Fibroblast of lung (primary cell): ENCODE results near the gene SULT1C3. TPM values are rescaled to one million over a fixed set of nuclear protein-coding genes. Genes with fewer than 3 reads are reported as not detected.

ENCODE experiments used
- DNase-seq, 2 donors: peaks; one replicate each; pipeline versions ENCODE4 v3.0.0 to v3.0.0-alpha.2; 2010; ENCODE audit warnings: low read depth in 2 of 2
- H2AFZ ChIP-seq: 2 replicates; pipeline ENCODE4 v1.5.1; 2012; ENCODE audit warnings: low read length, control low read depth, inconsistent platforms
- H3K27ac ChIP-seq: 2 replicates; pipeline ENCODE4 v1.5.1; 2011; ENCODE audit warnings: low read length, control low read depth; ENCODE audit not compliant: insufficient read depth
- H3K27me3 ChIP-seq: 2 replicates; pipeline ENCODE4 v1.5.1; 2011; ENCODE audit warnings: mild to moderate bottlenecking, low read length; ENCODE audit not compliant: control insufficient read depth, insufficient read depth
- H3K36me3 ChIP-seq: 2 replicates; pipeline ENCODE4 v1.5.1; 2011; ENCODE audit warnings: low read length; ENCODE audit not compliant: control insufficient read depth, insufficient read depth
- H3K4me1 ChIP-seq: 2 replicates; pipeline ENCODE4 v1.5.1; 2011; ENCODE audit warnings: low read length; ENCODE audit not compliant: control insufficient read depth, insufficient read depth; ENCODE audit errors: extremely low read depth
- H3K4me2 ChIP-seq: 2 replicates; pipeline ENCODE4 v1.5.1; 2011; ENCODE audit warnings: low read length, control low read depth; ENCODE audit not compliant: insufficient read depth; ENCODE audit errors: extremely low read depth
- H3K4me3 ChIP-seq, 4 experiments: fragments of 200-600 bp in 1 of 4; sonication (generic) in 1 of 4; replicated peaks in 1 of 4; 2 replicates each; pipeline ENCODE4 v1.5.1; 2011 to 2016; ENCODE audit warnings: low read length in 4 of 4, low read depth in 3 of 4, mild to moderate bottlenecking in 3 of 4, control low read depth in 2 of 4, inconsistent platforms in 1 of 4, mixed read lengths in 1 of 4; ENCODE audit not compliant: insufficient read depth in 1 of 4; ENCODE audit errors: control extremely low read depth in 1 of 4
- H3K79me2 ChIP-seq: 2 replicates; pipeline ENCODE4 v1.5.1; 2012; ENCODE audit warnings: mild to moderate bottlenecking, low read length, inconsistent platforms; ENCODE audit not compliant: control insufficient read depth, insufficient read depth
- H3K9ac ChIP-seq: 2 replicates; pipeline ENCODE4 v1.5.1; 2011; ENCODE audit warnings: mild to moderate bottlenecking, low read length, control low read depth; ENCODE audit not compliant: insufficient read depth
- H3K9me3 ChIP-seq: 2 replicates; pipeline ENCODE4 v1.5.1; 2012; ENCODE audit warnings: low read depth, low read length; ENCODE audit not compliant: control insufficient read depth, insufficient read depth
- H4K20me1 ChIP-seq: 2 replicates; pipeline ENCODE4 v1.5.1; 2011; ENCODE audit warnings: low read length; ENCODE audit not compliant: control insufficient read depth, insufficient read depth; ENCODE audit errors: extremely low read depth
- CTCF ChIP-seq, 2 donors: IDR thresholded peaks in 1 of 2; conservative IDR thresholded peaks in 1 of 2; 1 replicate in 1 of 2; 2 replicates in 1 of 2; pipeline ENCODE4 v1.5.1; 2011 to 2012; ENCODE audit warnings: low read length in 2 of 2, control low read depth in 1 of 2, inconsistent platforms in 1 of 2, low read depth in 1 of 2, mild to moderate bottlenecking in 1 of 2
- EZH2 ChIP-seq: IDR thresholded peaks from 2 replicates; pipeline ENCODE4 v1.5.1; 2012; ENCODE audit warnings: low read length, control low read depth, mild to moderate bottlenecking; ENCODE audit errors: missing control alignments
- polyA plus RNA-seq, 2 donors: library from polyadenylated mRNA; depleted of rRNA in 1 of 2; stranded (reverse) in 1 of 2; unstranded in 1 of 2; fragments of >200 nt; gene quantifications; 2 replicates each; pipeline ENCODE4 v1.2.1, GENCODE V29; 2011 to 2012; ENCODE audit warnings: missing spikeins in 1 of 2
- total RNA-seq: library from RNA; depleted of rRNA; stranded (reverse); fragments of >200 nt; gene quantifications from 2 replicates; pipeline ENCODE4 v1.2.1, GENCODE V29; 2014

SULT1C3 gene
- total and polyA plus RNA-seq, 2 donors (not counting 1 experiment from before 2014, with no cell fraction given) = not detected

DNA sequence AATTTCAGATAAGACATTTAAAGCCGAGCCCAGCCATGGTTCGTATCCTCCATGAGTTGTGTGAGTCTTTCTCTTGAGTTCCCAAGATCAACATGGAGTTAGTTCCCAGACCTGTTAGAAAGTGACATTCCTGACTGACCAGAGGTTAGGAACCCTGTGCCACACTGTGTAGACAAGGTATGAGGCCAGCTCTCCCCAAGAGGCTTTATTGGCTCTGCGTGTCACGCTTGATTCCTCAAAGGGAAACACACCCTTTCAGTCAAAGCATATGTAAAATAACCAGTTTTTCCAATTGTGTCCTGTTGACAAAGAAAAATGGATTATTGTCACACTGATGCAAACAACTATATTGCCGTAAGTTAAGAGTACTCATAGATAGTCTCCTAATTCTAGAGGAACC, 1.2 kb downstream of the SULT1C3 start:
- no peak for DNase-seq
- no peaks in the 10 kb centered on the region for H3K79me2 ChIP-seq
- H4K20me1 ChIP-seq = no peaks in the 10 kb centered on the region
- H3K9me3 ChIP-seq = no peaks in the 10 kb centered on the region
- no peaks in the 10 kb centered on the region for H3K4me1 ChIP-seq
- no peak overlapping the region for H2AFZ ChIP-seq
- no peak overlapping the region for H3K9ac ChIP-seq
- no peak overlapping the region for H3K4me2 ChIP-seq
- TF ChIP-seq EZH2 = no peak
- TF ChIP-seq CTCF (conservative IDR thresholded peaks at IDR 0.05 in 1 of 2, IDR thresholded peaks at IDR 0.05 in 1 of 2; ENCODE audit: low read depth in 1 of 2, low read length in 2 of 2) = no peak
- no peak overlapping the region for H3K4me3 ChIP-seq
- H3K27me3 ChIP-seq = no peaks in the 10 kb centered on the region
- no peaks in the 10 kb centered on the region for H3K36me3 ChIP-seq
- H3K27ac ChIP-seq = no peak overlapping the region

DNA sequence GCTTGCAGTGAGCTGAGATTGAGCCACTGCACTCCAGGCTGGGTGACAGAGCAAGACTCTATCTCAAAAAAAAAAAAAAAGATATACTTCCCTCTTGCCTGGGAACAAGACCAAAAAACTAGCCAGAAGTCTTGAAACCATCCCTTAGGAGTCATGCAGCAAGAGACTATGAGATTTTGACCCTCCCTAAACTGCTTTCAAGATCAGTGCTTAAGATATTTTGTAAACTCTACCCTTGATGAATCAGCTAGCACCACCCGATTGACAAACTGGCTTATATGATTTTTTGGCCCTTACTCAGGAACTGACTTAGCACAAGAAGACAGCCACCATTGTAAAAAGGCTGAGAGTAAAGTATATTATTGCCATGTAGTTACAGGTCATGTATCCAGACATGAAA, 3.8 kb downstream of the SULT1C3 start:
- Histone ChIP-seq H3K36me3 (no peaks in the 10 kb centered on the region), H2AFZ (no peak overlapping the region), H3K4me2 (no peak overlapping the region), H3K27ac (no peak overlapping the region), H3K9me3 (no peaks in the 10 kb centered on the region), H3K4me1 (no peaks in the 10 kb centered on the region), H3K4me3 (no peak overlapping the region), H3K27me3 (no peaks in the 10 kb centered on the region), H4K20me1 (no peaks in the 10 kb centered on the region), H3K79me2 (no peaks in the 10 kb centered on the region), H3K9ac (no peak overlapping the region)
- DNase-seq = peak in 1 of 2 donors; percentile 46
- TF ChIP-seq EZH2 (no peak), CTCF (conservative IDR thresholded peaks at IDR 0.05 in 1 of 2, IDR thresholded peaks at IDR 0.05 in 1 of 2; ENCODE audit: low read depth in 1 of 2, low read length in 2 of 2) (no peak)

DNA sequence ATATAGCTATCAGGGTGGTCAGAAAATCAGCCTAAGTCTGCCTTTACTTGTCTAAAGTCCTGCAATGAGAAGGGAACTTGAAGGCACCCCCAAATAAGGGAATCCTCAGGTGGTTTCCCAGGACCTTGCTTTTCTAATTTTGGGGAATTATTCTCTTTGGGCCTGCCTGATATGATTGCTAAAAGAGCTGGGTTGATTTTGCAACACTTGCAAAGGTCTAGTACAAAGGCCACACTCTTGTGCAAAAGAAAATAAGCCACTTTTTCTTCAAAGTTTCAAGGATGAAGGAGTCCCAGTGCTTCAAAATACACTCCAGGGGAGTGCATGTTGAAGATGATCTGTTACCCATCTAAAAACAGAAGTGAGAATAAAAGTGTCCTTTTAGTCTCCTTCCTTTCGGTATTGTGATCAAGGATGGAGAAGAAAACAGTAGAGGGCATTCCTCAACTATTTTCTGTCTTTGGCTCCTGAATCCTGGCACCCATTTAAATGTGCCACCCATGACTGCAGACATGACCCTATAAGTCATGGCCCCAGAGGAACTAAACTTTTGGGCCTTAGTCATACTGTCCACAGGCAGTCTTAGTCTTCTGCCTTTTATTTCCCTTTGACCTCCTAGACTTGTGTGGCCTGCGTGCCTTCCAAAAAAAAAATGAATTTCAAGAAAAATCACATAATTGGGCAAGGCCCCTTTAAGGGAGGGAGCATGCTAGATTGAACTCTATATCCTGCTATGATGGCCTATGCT, 5.1 kb downstream of the SULT1C3 start:
- no peak overlapping the region for H2AFZ ChIP-seq
- H3K27me3 ChIP-seq = no peaks in the 10 kb centered on the region
- H3K4me1 ChIP-seq = no peaks in the 10 kb centered on the region
- H3K9me3 ChIP-seq = no peaks in the 10 kb centered on the region
- no peak overlapping the region for H3K4me2 ChIP-seq
- H4K20me1 ChIP-seq = no peaks in the 10 kb centered on the region
- TF ChIP-seq EZH2 = no peak
- no peak for TF ChIP-seq CTCF (conservative IDR thresholded peaks at IDR 0.05 in 1 of 2, IDR thresholded peaks at IDR 0.05 in 1 of 2; ENCODE audit: low read depth in 1 of 2, low read length in 2 of 2)
- no peaks in the 10 kb centered on the region for H3K79me2 ChIP-seq
- no peaks in the 10 kb centered on the region for H3K36me3 ChIP-seq
- H3K4me3 ChIP-seq = no peak overlapping the region
- no peak overlapping the region for H3K27ac ChIP-seq
- no peak overlapping the region for H3K9ac ChIP-seq
- DNase-seq = no peak
